ENCODE data around the gene GPC3. TPM values are rescaled to one million over a fixed set of nuclear protein-coding genes. Genes with fewer than 3 reads are reported as not detected.
A peak's percentile ranks its signal among the peaks of the same experiment; 100 is the strongest.

The GPC3 gene
- total RNA-seq (100 to 1,000 TPM in 1 of 5 donors, 10 to 100 TPM in 2, 1 to 10 TPM in 2; 2.7 to 137 (median 18.8) TPM), polyA plus RNA-seq (1 to 10 TPM in 1 of 3 donors, under 1 TPM in 2; 0.46 to 2.5 (median 0.87) TPM)
- long read RNA-seq, donor 1, transcript GPC3-201 (8 exons, 2,568 nt) = major isoform, 13 of 38 reads
- long read RNA-seq, donor 1, partial matches to known transcripts = 24 of 38 reads
- long read RNA-seq, donor 1, other reads (novel, unspliced or antisense) = 0 of 38 reads
- long read RNA-seq, donor 2, transcript GPC3-201 (8 exons, 2,568 nt) = major isoform, 32 of 53 reads
- long read RNA-seq, donor 2, partial matches to known transcripts = 21 of 53 reads
- long read RNA-seq, donor 2, other reads (novel, unspliced or antisense) = 0 of 53 reads
- long read RNA-seq, donor 3, transcript GPC3-201 (8 exons, 2,568 nt) = major isoform, 23 of 36 reads
- long read RNA-seq, donor 3, partial matches to known transcripts = 13 of 36 reads
- long read RNA-seq, donor 3, other reads (novel, unspliced or antisense) = 0 of 36 reads
- long read RNA-seq, donor 4, transcript GPC3-201 (8 exons, 2,568 nt) = major isoform, 5 of 5 reads
- long read RNA-seq, donor 4, partial matches to known transcripts = 0 of 5 reads
- long read RNA-seq, donor 4, other reads (novel, unspliced or antisense) = 0 of 5 reads
- long read RNA-seq, donor 5, transcript GPC3-201 (8 exons, 2,568 nt) = major isoform, 74 of 149 reads
- long read RNA-seq, donor 5, partial matches to known transcripts = 69 of 149 reads
- long read RNA-seq, donor 5, other reads (novel, unspliced or antisense) = 6 of 149 reads
- long read RNA-seq, donor 6, transcript GPC3-201 (8 exons, 2,568 nt) = major isoform, 100 of 173 reads
- long read RNA-seq, donor 6, partial matches to known transcripts = 72 of 173 reads
- long read RNA-seq, donor 6, other reads (novel, unspliced or antisense) = 0 of 173 reads
- long read RNA-seq, donor 7, transcript GPC3-201 (8 exons, 2,568 nt) = major isoform, 56 of 113 reads
- long read RNA-seq, donor 7, partial matches to known transcripts = 56 of 113 reads
- long read RNA-seq, donor 7, other reads (novel, unspliced or antisense) = 0 of 113 reads
- long read RNA-seq, donor 8, transcript GPC3-201 (8 exons, 2,568 nt) = major isoform, 25 of 61 reads
- long read RNA-seq, donor 8, partial matches to known transcripts = 35 of 61 reads
- long read RNA-seq, donor 8, other reads (novel, unspliced or antisense) = 0 of 61 reads
- long read RNA-seq, donor 9, transcript GPC3-201 (8 exons, 2,568 nt) = major isoform, 34 of 95 reads
- long read RNA-seq, donor 9, partial matches to known transcripts = 59 of 95 reads
- long read RNA-seq, donor 9, other reads (novel, unspliced or antisense) = 0 of 95 reads
- long read RNA-seq, donor 10, transcript GPC3-201 (8 exons, 2,568 nt) = major isoform, 10 of 17 reads
- long read RNA-seq, donor 10, partial matches to known transcripts = 7 of 17 reads
- long read RNA-seq, donor 10, other reads (novel, unspliced or antisense) = 0 of 17 reads

- WGBS, 5 donors = 2 to 51% (median 25%) methylated on average over 38 to 85 of the region's 90 CpGs; no CpG with 5 or more reads in 1 of the 5 donors
- no peak for TF ChIP-seq POLR2A (IDR thresholded peaks at IDR 0.05)
- no peak for TF ChIP-seq EP300 (IDR thresholded peaks at IDR 0.05)
- TF ChIP-seq CTCF (IDR thresholded peaks at IDR 0.05) = no peak
- no peak for TF ChIP-seq POLR2AphosphoS5 (IDR thresholded peaks at IDR 0.05)
- no peaks in the 10 kb centered on the region for H3K36me3 ChIP-seq
- no peaks in the 10 kb centered on the region for H3K9me3 ChIP-seq
- peak; percentile 39 to 85 for DNase-seq
- intact Hi-C loops (cut with DNase I; ENCODE audit: low total_unique reads) = no loop called here
- no peak within 1 kb of the TSS for H3K27ac ChIP-seq
- peaks cover 0 to 17% (median 12%) of the 10 kb centered on the region in 4 donors for H3K4me1 ChIP-seq
- peaks cover 0 to 38% (median 32%) of the 10 kb centered on the region in 3 donors for H3K27me3 ChIP-seq
- H3K4me3 ChIP-seq = peak within 1 kb of the TSS; percentile 38 to 48 (median 42)
Measured at GRCh38 chrX:133985164-133985966, at the start of gene GPC3. Gene GPC3, minus strand, starts transcription at chrX:133985594.

- H3K36me3 ChIP-seq = no peaks in the 10 kb centered on the region
- no peak for DNase-seq
- no peak overlapping the region for H3K27ac ChIP-seq
- peaks cover 0 to 8% (median 0%) of the 10 kb centered on the region in 3 donors for H3K27me3 ChIP-seq
- intact Hi-C loops (cut with DNase I; ENCODE audit: low total_unique reads) = no loop called here
- H3K4me1 ChIP-seq = no peaks in the 10 kb centered on the region
- H3K9me3 ChIP-seq = peaks cover 0 to 4% (median 0%) of the 10 kb centered on the region in 4 donors
- TF ChIP-seq POLR2A (IDR thresholded peaks at IDR 0.05) = no peak
- TF ChIP-seq POLR2AphosphoS5 (IDR thresholded peaks at IDR 0.05) = no peak
- no peak for TF ChIP-seq CTCF (IDR thresholded peaks at IDR 0.05)
- no peak for TF ChIP-seq EP300 (IDR thresholded peaks at IDR 0.05)
- no peak overlapping the region for H3K4me3 ChIP-seq
Measured at GRCh38 chrX:134032441-134032840, 47.0 kb upstream of the GPC3 start.

GRCh38 chrX:134026565-134027311, 41.3 kb upstream of the GPC3 start:
- no peak overlapping the region for H3K4me3 ChIP-seq
- 12 to 32% (median 14%) methylated on average over 13 to 15 of the region's 15 CpGs for WGBS, 5 donors
- no peaks in the 10 kb centered on the region for H3K36me3 ChIP-seq
- H3K27ac ChIP-seq = no peak overlapping the region
- intact Hi-C loops (cut with DNase I; ENCODE audit: low total_unique reads) = no loop called here
- H3K4me1 ChIP-seq = no peaks in the 10 kb centered on the region
- peaks cover 0 to 8% (median 0%) of the 10 kb centered on the region in 3 donors for H3K27me3 ChIP-seq
- TF ChIP-seq CTCF (IDR thresholded peaks at IDR 0.05) (peak in 4 of 7 experiments; percentile 14 to 38 (median 25)), POLR2A (IDR thresholded peaks at IDR 0.05) (no peak)
- H3K9me3 ChIP-seq = peaks cover 0 to 4% (median 0%) of the 10 kb centered on the region in 4 donors
- DNase-seq = peak; percentile 34 to 84

All from stomach (tissue), 19 donors.